ENCODE data around the gene GCG. TPM values are rescaled to one million over a fixed set of nuclear protein-coding genes. Genes with fewer than 3 reads are reported as not detected.

The GCG gene
- total RNA-seq, 1 experiment from 2014 or later, result 0.31 TPM

DNA sequence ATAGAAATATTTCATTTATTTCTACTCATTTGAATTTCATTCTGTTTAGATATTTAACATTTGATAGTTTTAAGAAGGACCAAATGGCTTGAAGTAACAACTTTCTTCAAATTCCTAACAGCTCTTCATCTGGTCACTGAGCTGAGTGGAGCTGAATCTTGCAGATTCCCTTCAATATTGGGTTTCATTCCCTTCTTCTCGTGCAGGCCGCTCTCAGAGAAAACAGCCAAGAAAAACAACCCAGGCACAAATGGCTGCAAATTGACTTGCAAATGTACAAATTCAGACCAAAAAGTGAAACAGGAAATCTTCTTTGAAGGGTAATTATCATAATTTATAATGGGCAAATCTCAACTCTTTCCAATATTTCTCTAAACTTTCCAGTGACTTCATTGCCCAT lies 30.3 kb upstream of the GCG start:
- ATAC-seq, result no peak
- Histone ChIP-seq H3K27me3 (ENCODE audit: control insufficient read depth, insufficient read depth, low read length) (no peaks in the 10 kb centered on the region), H3K4me3 (ENCODE audit: low read depth in 2 of 2, low read length in 2 of 2) (no peak overlapping the region), H3K4me1 (ENCODE audit: control insufficient read depth, insufficient read depth, low read length) (no peaks in the 10 kb centered on the region), H3K36me3 (ENCODE audit: control insufficient read depth, insufficient read depth, low read length) (no peaks in the 10 kb centered on the region), H3K9me3 (ENCODE audit: control insufficient read depth, insufficient read depth, low read depth, low read length) (no peaks in the 10 kb centered on the region), H3K27ac (ENCODE audit: low read length) (no peak overlapping the region)
- intact Hi-C loops (cut with micrococcal nuclease; ENCODE audit: unreplicated experiment), result no loop called here
- ChIA-PET CTCF (no interaction called here), POLR2A (no interaction called here)
- DNase-seq (ENCODE audit: low read depth, low spot score), result no peak
- in situ Hi-C loops (cut with HindIII; ENCODE audit: low pct_unique_long_range_greater_than_20kb, low sequenced_read_pairs), result no loop called here
- BruUV-seq (replicated peaks), result no TSS peak
- no peak for TF ChIP-seq TCF7L2 (IDR thresholded peaks at IDR 0.05; ENCODE audit: low read depth, low read length)
- TF ChIP-seq SIN3A (IDR thresholded peaks at IDR 0.05; ENCODE audit: borderline replicate concordance, insufficient read depth, low read depth, low read length), result no peak
- TF ChIP-seq, protein P1, sequence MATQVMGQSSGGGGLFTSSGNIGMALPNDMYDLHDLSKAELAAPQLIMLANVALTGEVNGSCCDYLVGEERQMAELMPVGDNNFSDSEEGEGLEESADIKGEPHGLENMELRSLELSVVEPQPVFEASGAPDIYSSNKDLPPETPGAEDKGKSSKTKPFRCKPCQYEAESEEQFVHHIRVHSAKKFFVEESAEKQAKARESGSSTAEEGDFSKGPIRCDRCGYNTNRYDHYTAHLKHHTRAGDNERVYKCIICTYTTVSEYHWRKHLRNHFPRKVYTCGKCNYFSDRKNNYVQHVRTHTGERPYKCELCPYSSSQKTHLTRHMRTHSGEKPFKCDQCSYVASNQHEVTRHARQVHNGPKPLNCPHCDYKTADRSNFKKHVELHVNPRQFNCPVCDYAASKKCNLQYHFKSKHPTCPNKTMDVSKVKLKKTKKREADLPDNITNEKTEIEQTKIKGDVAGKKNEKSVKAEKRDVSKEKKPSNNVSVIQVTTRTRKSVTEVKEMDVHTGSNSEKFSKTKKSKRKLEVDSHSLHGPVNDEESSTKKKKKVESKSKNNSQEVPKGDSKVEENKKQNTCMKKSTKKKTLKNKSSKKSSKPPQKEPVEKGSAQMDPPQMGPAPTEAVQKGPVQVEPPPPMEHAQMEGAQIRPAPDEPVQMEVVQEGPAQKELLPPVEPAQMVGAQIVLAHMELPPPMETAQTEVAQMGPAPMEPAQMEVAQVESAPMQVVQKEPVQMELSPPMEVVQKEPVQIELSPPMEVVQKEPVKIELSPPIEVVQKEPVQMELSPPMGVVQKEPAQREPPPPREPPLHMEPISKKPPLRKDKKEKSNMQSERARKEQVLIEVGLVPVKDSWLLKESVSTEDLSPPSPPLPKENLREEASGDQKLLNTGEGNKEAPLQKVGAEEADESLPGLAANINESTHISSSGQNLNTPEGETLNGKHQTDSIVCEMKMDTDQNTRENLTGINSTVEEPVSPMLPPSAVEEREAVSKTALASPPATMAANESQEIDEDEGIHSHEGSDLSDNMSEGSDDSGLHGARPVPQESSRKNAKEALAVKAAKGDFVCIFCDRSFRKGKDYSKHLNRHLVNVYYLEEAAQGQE (IDR thresholded peaks at IDR 0.05; ENCODE audit: insufficient read depth in 1 of 2, low read depth in 2 of 2, low read length in 1 of 2), result no peak
- TF ChIP-seq, protein P2, sequence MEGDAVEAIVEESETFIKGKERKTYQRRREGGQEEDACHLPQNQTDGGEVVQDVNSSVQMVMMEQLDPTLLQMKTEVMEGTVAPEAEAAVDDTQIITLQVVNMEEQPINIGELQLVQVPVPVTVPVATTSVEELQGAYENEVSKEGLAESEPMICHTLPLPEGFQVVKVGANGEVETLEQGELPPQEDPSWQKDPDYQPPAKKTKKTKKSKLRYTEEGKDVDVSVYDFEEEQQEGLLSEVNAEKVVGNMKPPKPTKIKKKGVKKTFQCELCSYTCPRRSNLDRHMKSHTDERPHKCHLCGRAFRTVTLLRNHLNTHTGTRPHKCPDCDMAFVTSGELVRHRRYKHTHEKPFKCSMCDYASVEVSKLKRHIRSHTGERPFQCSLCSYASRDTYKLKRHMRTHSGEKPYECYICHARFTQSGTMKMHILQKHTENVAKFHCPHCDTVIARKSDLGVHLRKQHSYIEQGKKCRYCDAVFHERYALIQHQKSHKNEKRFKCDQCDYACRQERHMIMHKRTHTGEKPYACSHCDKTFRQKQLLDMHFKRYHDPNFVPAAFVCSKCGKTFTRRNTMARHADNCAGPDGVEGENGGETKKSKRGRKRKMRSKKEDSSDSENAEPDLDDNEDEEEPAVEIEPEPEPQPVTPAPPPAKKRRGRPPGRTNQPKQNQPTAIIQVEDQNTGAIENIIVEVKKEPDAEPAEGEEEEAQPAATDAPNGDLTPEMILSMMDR (IDR thresholded peaks at IDR 0.05), result no peak
- TF ChIP-seq POLR2AphosphoS5 (IDR thresholded peaks at IDR 0.05; ENCODE audit: low read depth, low read length), result no peak

GRCh38 chr2:162177301-162177700 lies 25.3 kb upstream of the GCG start:
- no peaks in the 10 kb centered on the region for H3K9me3 ChIP-seq (ENCODE audit: control insufficient read depth, insufficient read depth, low read depth, low read length)
- ATAC-seq (no peak), DNase-seq (ENCODE audit: low read depth, low spot score) (no peak)
- no peaks in the 10 kb centered on the region for H3K36me3 ChIP-seq (ENCODE audit: control insufficient read depth, insufficient read depth, low read length)
- H3K4me1 ChIP-seq (ENCODE audit: control insufficient read depth, insufficient read depth, low read length), result no peaks in the 10 kb centered on the region
- no TSS peak for BruUV-seq (replicated peaks)
- in situ Hi-C loops (cut with HindIII; ENCODE audit: low pct_unique_long_range_greater_than_20kb, low sequenced_read_pairs) (no loop called here), intact Hi-C loops (cut with micrococcal nuclease; ENCODE audit: unreplicated experiment) (no loop called here)
- ChIA-PET CTCF (no interaction called here), POLR2A (no interaction called here)
- H3K27ac ChIP-seq (ENCODE audit: low read length), result no peak overlapping the region
- no peaks in the 10 kb centered on the region for H3K27me3 ChIP-seq (ENCODE audit: control insufficient read depth, insufficient read depth, low read length)
- no peak overlapping the region for H3K4me3 ChIP-seq (ENCODE audit: low read depth in 2 of 2, low read length in 2 of 2)
- TF ChIP-seq TCF7L2 (IDR thresholded peaks at IDR 0.05; ENCODE audit: low read depth, low read length) (no peak), POLR2AphosphoS5 (IDR thresholded peaks at IDR 0.05; ENCODE audit: low read depth, low read length) (no peak), SIN3A (IDR thresholded peaks at IDR 0.05; ENCODE audit: borderline replicate concordance, insufficient read depth, low read depth, low read length) (no peak)
- TF ChIP-seq, protein P1 (IDR thresholded peaks at IDR 0.05; ENCODE audit: insufficient read depth in 1 of 2, low read depth in 2 of 2, low read length in 1 of 2), result no peak
- TF ChIP-seq, protein P2 (IDR thresholded peaks at IDR 0.05), result no peak

Measured in Panc1 (cell line).